A549 (cell line): ENCODE data around the gene TMOD1. TPM values are rescaled to one million over a fixed set of nuclear protein-coding genes. Genes with fewer than 3 reads are reported as not detected.

Source experiments
- ATAC-seq, 2 experiments: fragments of 200-7000 bp in 1 of 2; fragments of >200 bp in 1 of 2; cut with Nextera tagmentation in 1 of 2; cut with Tn5 transposase in 1 of 2; 3 replicates each; pipeline versions ENCODE4 v1.8.0 to v1.9.1; 2018 to 2020; ENCODE audit warnings: mild to moderate bottlenecking in 1 of 2, moderate library complexity in 1 of 2
- CTCF ChIA-PET: fragments of 300-600 bp; sonication (Branson Sonifier 250); formaldehyde crosslinking; extraction: SDS; loops from one replicate; lab custom pipeline; 2021; ENCODE audit warnings: antibody characterized with exemption, inconsistent platforms; lab: Yijun Ruan, JAX
- POLR2A ChIA-PET: fragments of 350-600 bp; formaldehyde crosslinking; extraction: SDS; loops from one replicate; lab custom pipeline; 2021; ENCODE audit warnings: antibody characterized with exemption, inconsistent platforms; lab: Yijun Ruan, JAX
- DNase-seq, 2 experiments: peaks; one replicate each; pipeline versions ENCODE4 v3.0.0 to v3.0.0-alpha.2; 2011 to 2016; ENCODE audit warnings: low read depth in 1 of 2, low spot score in 1 of 2
- FAIRE-seq: peaks from 2 replicates; lab custom pipeline; 2011; peaks lifted over from hg19 to GRCh38; lab: Jason Lieb, UNC
- H3K27ac ChIP-seq, 2 experiments: fragments of >200 bp; sonication (Bioruptor Twin); formaldehyde crosslinking; 3 replicates each; pipeline ENCODE4 v1.5.1; 2016 to 2017
- H3K4me1 ChIP-seq: fragments of >200 bp; sonication (Bioruptor Twin); formaldehyde crosslinking; 3 replicates; pipeline ENCODE4 v1.6.1; 2016
- H3K4me2 ChIP-seq: fragments of >200 bp; sonication (Bioruptor Twin); formaldehyde crosslinking; 3 replicates; pipeline ENCODE4 v1.6.1; 2016
- H3K4me3 ChIP-seq: fragments of >200 bp; sonication (Bioruptor Twin); formaldehyde crosslinking; 3 replicates; pipeline ENCODE4 v1.5.1; 2016
- H3K9me3 ChIP-seq: fragments of >200 bp; sonication (Bioruptor Twin); formaldehyde crosslinking; 3 replicates; pipeline ENCODE4 v1.6.1; 2016
- FOSB ChIP-seq: fragments of 250-450 bp; sonication (Bioruptor Pico); IDR thresholded peaks from 2 replicates; pipeline ENCODE4 v1.5.0; 2020; ENCODE audit warnings: mild to moderate bottlenecking, moderate library complexity
- FOSL2 ChIP-seq, 2 experiments: fragments of 450-650 bp in 1 of 2; fragments of >200 bp in 1 of 2; sonication (Bioruptor Twin) in 1 of 2; formaldehyde crosslinking; IDR thresholded peaks; 2 replicates each; pipeline versions ENCODE4 v1.5.0 to v1.6.1; 2016 to 2020; ENCODE audit warnings: mild to moderate bottlenecking in 1 of 2, moderate library complexity in 1 of 2
- GATA3 ChIP-seq: IDR thresholded peaks from 2 replicates; pipeline ENCODE4 v1.6.1; 2012; ENCODE audit warnings: borderline replicate concordance
- HEYL ChIP-seq: fragments of 250-450 bp; sonication (Bioruptor Pico); IDR thresholded peaks from 2 replicates; pipeline ENCODE4 v1.8.0; 2021; ENCODE audit warnings: mild to moderate bottlenecking, moderate library complexity
- HOXB13 ChIP-seq: fragments of 250-450 bp; sonication (Bioruptor Pico); IDR thresholded peaks from 2 replicates; pipeline ENCODE4 v1.5.0; 2020; ENCODE audit warnings: low read depth, mild to moderate bottlenecking, moderate library complexity
- JUN ChIP-seq, 2 experiments: fragments of >200 bp; sonication (Bioruptor Twin); formaldehyde crosslinking; IDR thresholded peaks; 2 replicates in 1 of 2; 3 replicates in 1 of 2; pipeline ENCODE4 v1.6.1; 2016 to 2017
- KDM5A ChIP-seq: fragments of 200-600 bp; sonication (generic); IDR thresholded peaks from 2 replicates; pipeline ENCODE4 v1.6.1; 2016; ENCODE audit warnings: antibody characterized with exemption, mild to moderate bottlenecking
- NFE2L2 ChIP-seq: fragments of 150-350 bp; conservative IDR thresholded peaks from 2 replicates; pipeline ENCODE4 v1.6.1; 2014; ENCODE audit warnings: low read length
- RARB ChIP-seq: fragments of 250-450 bp; sonication (Bioruptor Pico); IDR thresholded peaks from 2 replicates; pipeline ENCODE4 v1.8.0; 2021; ENCODE audit warnings: mild to moderate bottlenecking, moderate library complexity
- RFX5 ChIP-seq: fragments of 450-650 bp; IDR thresholded peaks from 2 replicates; pipeline ENCODE4 v1.7.1; 2014; ENCODE audit warnings: antibody characterized with exemption, mild to moderate bottlenecking, moderate library complexity
- ZC3H11A ChIP-seq: fragments of 450-650 bp; IDR thresholded peaks from 2 replicates; pipeline ENCODE4 v1.6.1; 2014; ENCODE audit warnings: antibody characterized with exemption, mild to moderate bottlenecking
- ZFP36 ChIP-seq: fragments of 450-650 bp; IDR thresholded peaks from 2 replicates; pipeline ENCODE4 v1.6.1; 2014; ENCODE audit warnings: borderline replicate concordance; ENCODE audit not compliant: partially characterized antibody
- WGBS: methylation state at CpG from one replicate; pipeline ENCODE4 v1.1.6; 2017; ENCODE audit errors: missing lambda C conversion rate; 5-methylcytosine and 5-hydroxymethylcytosine counted together
- polyA plus RNA-seq, 4 experiments: library from polyadenylated mRNA; depleted of rRNA in 3 of 4; stranded (reverse); fragments of >200 nt; fragmentation: RNase III in 1 of 4; extraction: RNeasy Plus Mini Kit Qiagen cat#74134 plus additional on column Dnase treatment in 1 of 4; gene quantifications; 2 replicates in 3 of 4; 3 replicates in 1 of 4; pipeline ENCODE4 v1.2.3, GENCODE V29; 2011 to 2017
- TF ChIP-seq, protein P1 (sequence below): fragments of 250-450 bp; sonication (Bioruptor Pico); IDR thresholded peaks from 2 replicates; pipeline ENCODE4 v1.5.0; 2020; ENCODE audit warnings: low read depth, mild to moderate bottlenecking, moderate library complexity
- TF ChIP-seq, protein P2 (sequence below): fragments of >200 bp; sonication (Bioruptor Twin); formaldehyde crosslinking; IDR thresholded peaks from 3 replicates; pipeline ENCODE4 v1.6.1; 2016
- TF ChIP-seq, protein P3 (sequence below): fragments of >200 bp; sonication (Bioruptor Twin); formaldehyde crosslinking; IDR thresholded peaks from 3 replicates; pipeline ENCODE4 v1.5.1; 2016
- TF ChIP-seq, protein P4 (sequence below): fragments of 200-600 bp; sonication (generic); IDR thresholded peaks from 2 replicates; pipeline ENCODE4 v1.6.1; 2016; ENCODE audit warnings: antibody characterized with exemption, mild to moderate bottlenecking, moderate library complexity

Gene TMOD1
- polyA plus RNA-seq, 2 of the 4 experiments (the other 2 are of a cell fraction), result 0.28 to 0.80 TPM

DNA sequence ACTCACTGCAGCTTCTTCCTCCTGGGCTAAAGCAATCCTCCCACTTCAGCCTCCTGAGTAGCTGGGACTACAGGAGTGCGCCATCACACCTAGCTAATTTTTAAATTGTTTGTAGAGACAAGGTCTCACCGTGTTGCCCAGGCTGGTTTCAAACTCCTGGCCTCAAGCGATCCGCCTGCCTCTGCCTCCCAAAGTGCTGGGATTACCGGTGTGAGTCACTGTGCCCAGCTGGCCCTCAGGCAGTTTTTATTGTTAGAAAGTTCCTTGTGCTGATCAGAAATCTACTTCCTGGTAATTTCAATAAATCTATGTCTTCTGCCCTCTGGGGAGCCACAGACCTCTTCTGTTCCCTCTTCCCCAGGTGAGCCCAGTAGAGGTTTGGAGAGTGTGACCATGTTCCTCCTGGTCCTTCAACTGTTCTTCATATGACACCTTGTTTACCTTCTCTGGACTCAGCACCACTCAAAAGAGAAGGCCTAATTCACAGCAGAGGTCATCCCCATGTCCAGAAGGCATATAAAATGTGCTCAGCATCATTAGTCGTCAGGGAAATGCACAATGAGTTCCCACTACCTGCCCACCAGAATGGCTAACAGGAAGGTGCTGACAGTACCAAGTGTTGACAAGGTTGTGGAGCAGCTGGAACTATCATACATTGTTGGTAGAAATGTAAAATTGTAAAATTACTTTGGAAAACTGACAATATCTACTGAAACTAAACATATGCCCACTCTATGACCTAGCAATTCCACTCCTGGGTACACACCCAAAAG, 10.4 kb downstream of the TMOD1 start:
- ATAC-seq (peak in 1 of 2 experiments; percentile 50; a peak in 3 of 6 replicates), DNase-seq (peak in 1 of 2 experiments; percentile 46), FAIRE-seq (no peak)
- ChIA-PET POLR2A (no interaction called here), CTCF (interaction anchor here (1.7 kb wide), 1 partner anchor 42 kb away, joined by 12 read pairs; no protein-coding TSS in a partner anchor)
- H3K4me1 ChIP-seq, result peaks cover 11% of the 10 kb centered on the region; the same call in 2 of the 3 replicates
- TF ChIP-seq GATA3 (no peak), HEYL (CRISPR knock-in tag) (no peak), RFX5 (peak; percentile 91), ZC3H11A (no peak), ZFP36 (peak; percentile 82), FOSL2 (IDR thresholded peaks at IDR 0.05) (no peak), FOSL2 (CRISPR knock-in tag; IDR thresholded peaks at IDR 0.05) (0 out of 2 replicates have a peak, but pooled peaks have one; percentile 33)
- TF ChIP-seq, protein P1, sequence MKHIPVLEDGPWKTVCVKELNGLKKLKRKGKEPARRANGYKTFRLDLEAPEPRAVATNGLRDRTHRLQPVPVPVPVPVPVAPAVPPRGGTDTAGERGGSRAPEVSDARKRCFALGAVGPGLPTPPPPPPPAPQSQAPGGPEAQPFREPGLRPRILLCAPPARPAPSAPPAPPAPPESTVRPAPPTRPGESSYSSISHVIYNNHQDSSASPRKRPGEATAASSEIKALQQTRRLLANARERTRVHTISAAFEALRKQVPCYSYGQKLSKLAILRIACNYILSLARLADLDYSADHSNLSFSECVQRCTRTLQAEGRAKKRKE (CRISPR knock-in tag), result no peak
- no peak overlapping the region for H3K4me3 ChIP-seq
- H3K9me3 ChIP-seq, result no peaks in the 10 kb centered on the region
- no peak overlapping the region for H3K27ac ChIP-seq
- 51% methylated on average over 6 of the region's 6 CpGs for WGBS
- H3K4me2 ChIP-seq, result peak overlapping the region; percentile 27; the same call in 1 of the 3 replicates

DNA sequence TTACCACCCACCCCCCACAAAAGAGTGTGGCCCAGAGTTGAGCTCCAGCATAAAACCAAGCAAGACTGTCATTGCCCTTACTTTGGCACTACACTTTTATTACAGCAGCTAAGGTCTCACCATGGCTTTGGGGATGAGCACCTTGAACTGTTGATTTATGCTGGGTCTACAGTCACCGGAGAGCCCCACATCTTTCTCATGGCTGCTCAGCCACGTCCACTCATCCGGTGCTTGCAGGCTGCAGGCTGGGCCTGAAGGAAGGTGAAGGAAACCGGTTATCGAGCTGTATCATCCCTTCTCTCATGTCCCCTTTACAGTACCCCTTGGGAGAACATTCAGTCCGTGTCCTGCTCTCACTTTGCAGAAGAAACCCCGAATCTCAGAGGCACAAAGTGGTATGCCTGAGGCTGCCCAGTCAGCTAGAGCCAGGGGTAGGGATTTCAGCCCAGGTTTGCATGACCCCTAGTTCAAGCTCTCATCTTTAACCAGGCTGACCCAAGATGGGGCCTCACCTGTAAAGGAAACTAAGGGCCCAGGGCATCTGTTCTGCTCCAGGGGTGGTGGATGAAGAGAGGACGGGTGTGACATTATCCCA, 11.6 kb downstream of the TMOD1 start:
- FAIRE-seq (no peak), ATAC-seq (no peak), DNase-seq (no peak)
- Histone ChIP-seq H3K4me2 (no peak overlapping the region), H3K4me3 (no peak overlapping the region), H3K9me3 (no peaks in the 10 kb centered on the region), H3K4me1 (peaks cover 12% of the 10 kb centered on the region; the same call in 2 of the 3 replicates), H3K27ac (no peak overlapping the region)
- CTCF ChIA-PET, result interaction anchor here (0.6 to 1.1 kb wide), 3 partner anchors 9 to 85 kb away, joined by 3 to 6 read pairs (median 3); no protein-coding TSS in a partner anchor
- POLR2A ChIA-PET, result no interaction called here
- 78% methylated on average over 7 of the region's 8 CpGs for WGBS
- TF ChIP-seq RARB (CRISPR knock-in tag), result no peak
- no peak for TF ChIP-seq JUN (IDR thresholded peaks at IDR 0.05)
- no peak for TF ChIP-seq ZC3H11A
- TF ChIP-seq, protein P2, sequence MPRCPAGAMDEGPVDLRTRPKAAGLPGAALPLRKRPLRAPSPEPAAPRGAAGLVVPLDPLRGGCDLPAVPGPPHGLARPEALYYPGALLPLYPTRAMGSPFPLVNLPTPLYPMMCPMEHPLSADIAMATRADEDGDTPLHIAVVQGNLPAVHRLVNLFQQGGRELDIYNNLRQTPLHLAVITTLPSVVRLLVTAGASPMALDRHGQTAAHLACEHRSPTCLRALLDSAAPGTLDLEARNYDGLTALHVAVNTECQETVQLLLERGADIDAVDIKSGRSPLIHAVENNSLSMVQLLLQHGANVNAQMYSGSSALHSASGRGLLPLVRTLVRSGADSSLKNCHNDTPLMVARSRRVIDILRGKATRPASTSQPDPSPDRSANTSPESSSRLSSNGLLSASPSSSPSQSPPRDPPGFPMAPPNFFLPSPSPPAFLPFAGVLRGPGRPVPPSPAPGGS, result no peak
- TF ChIP-seq HOXB13 (CRISPR knock-in tag), result no peak
- no peak for TF ChIP-seq KDM5A
- TF ChIP-seq, protein P3, sequence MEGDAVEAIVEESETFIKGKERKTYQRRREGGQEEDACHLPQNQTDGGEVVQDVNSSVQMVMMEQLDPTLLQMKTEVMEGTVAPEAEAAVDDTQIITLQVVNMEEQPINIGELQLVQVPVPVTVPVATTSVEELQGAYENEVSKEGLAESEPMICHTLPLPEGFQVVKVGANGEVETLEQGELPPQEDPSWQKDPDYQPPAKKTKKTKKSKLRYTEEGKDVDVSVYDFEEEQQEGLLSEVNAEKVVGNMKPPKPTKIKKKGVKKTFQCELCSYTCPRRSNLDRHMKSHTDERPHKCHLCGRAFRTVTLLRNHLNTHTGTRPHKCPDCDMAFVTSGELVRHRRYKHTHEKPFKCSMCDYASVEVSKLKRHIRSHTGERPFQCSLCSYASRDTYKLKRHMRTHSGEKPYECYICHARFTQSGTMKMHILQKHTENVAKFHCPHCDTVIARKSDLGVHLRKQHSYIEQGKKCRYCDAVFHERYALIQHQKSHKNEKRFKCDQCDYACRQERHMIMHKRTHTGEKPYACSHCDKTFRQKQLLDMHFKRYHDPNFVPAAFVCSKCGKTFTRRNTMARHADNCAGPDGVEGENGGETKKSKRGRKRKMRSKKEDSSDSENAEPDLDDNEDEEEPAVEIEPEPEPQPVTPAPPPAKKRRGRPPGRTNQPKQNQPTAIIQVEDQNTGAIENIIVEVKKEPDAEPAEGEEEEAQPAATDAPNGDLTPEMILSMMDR, result no peak
- no peak for TF ChIP-seq ZFP36
- no peak for TF ChIP-seq FOSB (CRISPR knock-in tag)
- TF ChIP-seq NFE2L2, result no peak
- TF ChIP-seq, protein P4, sequence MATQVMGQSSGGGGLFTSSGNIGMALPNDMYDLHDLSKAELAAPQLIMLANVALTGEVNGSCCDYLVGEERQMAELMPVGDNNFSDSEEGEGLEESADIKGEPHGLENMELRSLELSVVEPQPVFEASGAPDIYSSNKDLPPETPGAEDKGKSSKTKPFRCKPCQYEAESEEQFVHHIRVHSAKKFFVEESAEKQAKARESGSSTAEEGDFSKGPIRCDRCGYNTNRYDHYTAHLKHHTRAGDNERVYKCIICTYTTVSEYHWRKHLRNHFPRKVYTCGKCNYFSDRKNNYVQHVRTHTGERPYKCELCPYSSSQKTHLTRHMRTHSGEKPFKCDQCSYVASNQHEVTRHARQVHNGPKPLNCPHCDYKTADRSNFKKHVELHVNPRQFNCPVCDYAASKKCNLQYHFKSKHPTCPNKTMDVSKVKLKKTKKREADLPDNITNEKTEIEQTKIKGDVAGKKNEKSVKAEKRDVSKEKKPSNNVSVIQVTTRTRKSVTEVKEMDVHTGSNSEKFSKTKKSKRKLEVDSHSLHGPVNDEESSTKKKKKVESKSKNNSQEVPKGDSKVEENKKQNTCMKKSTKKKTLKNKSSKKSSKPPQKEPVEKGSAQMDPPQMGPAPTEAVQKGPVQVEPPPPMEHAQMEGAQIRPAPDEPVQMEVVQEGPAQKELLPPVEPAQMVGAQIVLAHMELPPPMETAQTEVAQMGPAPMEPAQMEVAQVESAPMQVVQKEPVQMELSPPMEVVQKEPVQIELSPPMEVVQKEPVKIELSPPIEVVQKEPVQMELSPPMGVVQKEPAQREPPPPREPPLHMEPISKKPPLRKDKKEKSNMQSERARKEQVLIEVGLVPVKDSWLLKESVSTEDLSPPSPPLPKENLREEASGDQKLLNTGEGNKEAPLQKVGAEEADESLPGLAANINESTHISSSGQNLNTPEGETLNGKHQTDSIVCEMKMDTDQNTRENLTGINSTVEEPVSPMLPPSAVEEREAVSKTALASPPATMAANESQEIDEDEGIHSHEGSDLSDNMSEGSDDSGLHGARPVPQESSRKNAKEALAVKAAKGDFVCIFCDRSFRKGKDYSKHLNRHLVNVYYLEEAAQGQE, result no peak
